ENCODE measurements around the gene INTS7. TPM values are rescaled to one million over a fixed set of nuclear protein-coding genes. Genes with fewer than 3 reads are reported as not detected.
"Not testable (repeated sequence)": the region's sequence is repeated elsewhere in the genome, so short reads cannot be mapped to it uniquely, and the experiment has no call there.

Gene INTS7
- total and polyA plus RNA-seq, 2 experiments from 2014 or later: 10.9 to 34.0 TPM

GRCh38 chr1:212027727-212028126, 7.6 kb downstream of the INTS7 start:
- H3K9me2 ChIP-seq (ENCODE audit: insufficient read depth); ATAC-seq; H2AFZ ChIP-seq; H3K36me3 ChIP-seq (ENCODE audit: insufficient read depth); H3K27me3 Mint-ChIP-seq (ENCODE audit: insufficient read depth, low read depth, poor library complexity); H3F3A ChIP-seq (replicated peaks; ENCODE audit: low read depth); H4K20me1 ChIP-seq (replicated peaks; ENCODE audit: insufficient read depth); DNase-seq (ENCODE audit: low spot score); H3K27ac ChIP-seq (ENCODE audit: low read depth); H3K4me3 ChIP-seq; H3K4me3 Mint-ChIP-seq; H3K27ac Mint-ChIP-seq; H3K27me3 ChIP-seq (ENCODE audit: insufficient read depth); H3K4me2 ChIP-seq: not testable (repeated sequence)
- H3K4me1 Mint-ChIP-seq: peaks cover 28% of the 10 kb centered on the region
- H3K4me1 ChIP-seq (ENCODE audit: insufficient read depth): peaks cover 17% of the 10 kb centered on the region
- peaks cover 11% of the 10 kb centered on the region for H3K9me3 Mint-ChIP-seq
- peaks cover 100% of the 10 kb centered on the region for H3K79me2 ChIP-seq (replicated peaks; ENCODE audit: insufficient read depth)
- H3K36me3 Mint-ChIP-seq (ENCODE audit: low read depth): peaks cover 34% of the 10 kb centered on the region

GRCh38 chr1:212024469-212025149, 10.7 kb downstream of the INTS7 start:
- peaks cover 26% of the 10 kb centered on the region for H3K36me3 Mint-ChIP-seq (ENCODE audit: low read depth)
- H3K27me3 Mint-ChIP-seq (ENCODE audit: insufficient read depth, low read depth, poor library complexity): no peaks in the 10 kb centered on the region
- H3K79me2 ChIP-seq (replicated peaks; ENCODE audit: insufficient read depth): peaks cover 82% of the 10 kb centered on the region

More at GRCh38 chr1:212024469-212025149, 10.7 kb downstream of the INTS7 start:
- H3K9me2 ChIP-seq (ENCODE audit: insufficient read depth): no peaks in the 10 kb centered on the region
- no peaks in the 10 kb centered on the region for H3F3A ChIP-seq (replicated peaks; ENCODE audit: low read depth)
- peaks cover 9% of the 10 kb centered on the region for H3K4me1 ChIP-seq (ENCODE audit: insufficient read depth)
- ATAC-seq (no peak), DNase-seq (ENCODE audit: low spot score) (no peak)
- H2AFZ ChIP-seq: no peak overlapping the region
- H4K20me1 ChIP-seq (replicated peaks; ENCODE audit: insufficient read depth): peaks cover 3% of the 10 kb centered on the region
- H3K4me1 Mint-ChIP-seq: peaks cover 15% of the 10 kb centered on the region
- H3K4me3 Mint-ChIP-seq: no peak overlapping the region
- H3K4me3 ChIP-seq: no peak overlapping the region
- no peak overlapping the region for H3K27ac Mint-ChIP-seq
- peaks cover 11% of the 10 kb centered on the region for H3K9me3 Mint-ChIP-seq
- no peaks in the 10 kb centered on the region for H3K27me3 ChIP-seq (ENCODE audit: insufficient read depth)
- no peak overlapping the region for H3K27ac ChIP-seq (ENCODE audit: low read depth)
- no peak overlapping the region for H3K4me2 ChIP-seq
- TF ChIP-seq ZNF114 (CRISPR knock-in tag; IDR thresholded peaks at IDR 0.05) (no peak), CREB1 (CRISPR knock-in tag; IDR thresholded peaks at IDR 0.05; ENCODE audit: low read depth) (no peak), ZNF462 (CRISPR knock-in tag; IDR thresholded peaks at IDR 0.05) (no peak), CTCF (conservative IDR thresholded peaks at IDR 0.05; ENCODE audit: low read depth in 2 of 2) (no peak), NANOG (IDR thresholded peaks at IDR 0.05; ENCODE audit: borderline replicate concordance) (no peak), ZNF331 (CRISPR knock-in tag; IDR thresholded peaks at IDR 0.05; ENCODE audit: low read depth) (no peak)
- peaks cover 6% of the 10 kb centered on the region; the same call in 1 of the 2 replicates for H3K36me3 ChIP-seq (ENCODE audit: insufficient read depth)

All from GM23338 (cell line).